Measurements from ENCODE around the gene KRT2.
A peak's percentile ranks its signal among the peaks of the same experiment; 100 is the strongest.

KRT2 gene
- total RNA-seq: 0 to 0.96 (median 0.11) reads per million in 3 experiments

GRCh38 chr12:52651726-52652261, at the start of gene KRT2:
KRT2 (minus strand) TSS chr12:52652211; CDS start chr12:52652142, 69 bp downstream.
- DNase-seq: no peak

GRCh38 chr12:52701281-52701680, 49.3 kb upstream of the KRT2 start:
- DNase-seq: no peak

GRCh38 chr12:52699960-52700359, 47.9 kb upstream of the KRT2 start:
- DNase-seq: no peak

- no peak for DNase-seq
These were observed 47.4 kb upstream of the KRT2 start for GRCh38 chr12:52699373-52699772.

- DNase-seq: no peak
These were observed 46.8 kb upstream of the KRT2 start for GRCh38 chr12:52698651-52699340.

- no peak for DNase-seq
These were observed 45.1 kb upstream of the KRT2 start for GRCh38 chr12:52697058-52697582.

GRCh38 chr12:52696588-52696987, 44.6 kb upstream of the KRT2 start:
- DNase-seq: no peak

- DNase-seq: no peak
These were observed 43.0 kb upstream of the KRT2 start for GRCh38 chr12:52695039-52695438.

GRCh38 chr12:52694151-52694550, 42.1 kb upstream of the KRT2 start:
- DNase-seq: no peak

GRCh38 chr12:52693261-52693660, 41.2 kb upstream of the KRT2 start:
- DNase-seq: no peak

GRCh38 chr12:52692254-52692653, 40.2 kb upstream of the KRT2 start:
- no peak for DNase-seq

GRCh38 chr12:52691841-52692150, 39.8 kb upstream of the KRT2 start:
- no peak for DNase-seq

GRCh38 chr12:52691076-52691840, 39.2 kb upstream of the KRT2 start:
- DNase-seq: peak; percentile 47

GRCh38 chr12:52690351-52691075, 38.5 kb upstream of the KRT2 start:
- DNase-seq: no peak

- no peak for DNase-seq
These were observed 37.9 kb upstream of the KRT2 start for GRCh38 chr12:52689936-52690335.

GRCh38 chr12:52689239-52689638, 37.2 kb upstream of the KRT2 start:
- DNase-seq: no peak

- DNase-seq: no peak
These were observed 36.5 kb upstream of the KRT2 start for GRCh38 chr12:52688481-52688880.

GRCh38 chr12:52687497-52688385, 35.7 kb upstream of the KRT2 start:
- no peak for DNase-seq

- no peak for DNase-seq
These were observed 34.9 kb upstream of the KRT2 start for GRCh38 chr12:52686756-52687487.

- DNase-seq: no peak
These were observed 34.1 kb upstream of the KRT2 start for GRCh38 chr12:52686063-52686462.

GRCh38 chr12:52685406-52685890, 33.4 kb upstream of the KRT2 start:
- no peak for DNase-seq
